Activated T-cell treated with anti-CD3 and anti-CD28 coated beads, Interleukin-2, amount 50 U/mL, for 72 hours (primary cell): ENCODE measurements around the gene DVL2. TPM values are rescaled to one million over a fixed set of nuclear protein-coding genes. Genes with fewer than 3 reads are reported as not detected.

ENCODE experiments used
- ATAC-seq, 2 donors: fragments of 150-1000 bp; cut with Tn5 transposase; replicated peaks in 1 of 2; 2 replicates each; pipeline ENCODE4 v1.10.0; 2021; ENCODE audit warnings: moderate library complexity in 2 of 2, mild to moderate bottlenecking in 1 of 2
- DNase-seq, 2 donors: peaks; one replicate each; pipeline ENCODE4 v3.0.0; 2021 to 2022; ENCODE audit warnings: mixed read lengths in 1 of 2
- H3K27ac Mint-ChIP-seq: one replicate; pipeline ENCODE4 v1.8.0; 2022; ENCODE audit warnings: mild to moderate bottlenecking, moderate library complexity, mixed read lengths
- H3K27me3 Mint-ChIP-seq: one replicate; pipeline ENCODE4 v1.8.0; 2022; ENCODE audit warnings: low read depth, mixed read lengths
- H3K36me3 Mint-ChIP-seq, 2 donors: one replicate each; pipeline ENCODE4 v1.8.0; 2022; ENCODE audit warnings: mixed read lengths in 2 of 2, mild to moderate bottlenecking in 1 of 2; ENCODE audit not compliant: insufficient read depth in 2 of 2
- H3K4me1 Mint-ChIP-seq: one replicate; pipeline ENCODE4 v1.8.0; 2022; ENCODE audit warnings: low read depth, mixed read lengths
- H3K4me3 Mint-ChIP-seq, 2 donors: one replicate each; pipeline ENCODE4 v1.8.0; 2022; ENCODE audit warnings: mild to moderate bottlenecking in 2 of 2, mixed read lengths in 2 of 2, moderate library complexity in 2 of 2
- H3K9me3 Mint-ChIP-seq, 2 donors: one replicate each; pipeline ENCODE4 v1.8.0; 2022; ENCODE audit warnings: mixed read lengths in 2 of 2
- total RNA-seq, 2 donors: library from RNA; stranded (reverse); gene quantifications; one replicate each; pipeline ENCODE4 v1.2.3, GENCODE V29; 2022

The DVL2 gene
- total RNA-seq, 2 donors from 2014 or later, result 49.5 to 54.8 TPM

DNA sequence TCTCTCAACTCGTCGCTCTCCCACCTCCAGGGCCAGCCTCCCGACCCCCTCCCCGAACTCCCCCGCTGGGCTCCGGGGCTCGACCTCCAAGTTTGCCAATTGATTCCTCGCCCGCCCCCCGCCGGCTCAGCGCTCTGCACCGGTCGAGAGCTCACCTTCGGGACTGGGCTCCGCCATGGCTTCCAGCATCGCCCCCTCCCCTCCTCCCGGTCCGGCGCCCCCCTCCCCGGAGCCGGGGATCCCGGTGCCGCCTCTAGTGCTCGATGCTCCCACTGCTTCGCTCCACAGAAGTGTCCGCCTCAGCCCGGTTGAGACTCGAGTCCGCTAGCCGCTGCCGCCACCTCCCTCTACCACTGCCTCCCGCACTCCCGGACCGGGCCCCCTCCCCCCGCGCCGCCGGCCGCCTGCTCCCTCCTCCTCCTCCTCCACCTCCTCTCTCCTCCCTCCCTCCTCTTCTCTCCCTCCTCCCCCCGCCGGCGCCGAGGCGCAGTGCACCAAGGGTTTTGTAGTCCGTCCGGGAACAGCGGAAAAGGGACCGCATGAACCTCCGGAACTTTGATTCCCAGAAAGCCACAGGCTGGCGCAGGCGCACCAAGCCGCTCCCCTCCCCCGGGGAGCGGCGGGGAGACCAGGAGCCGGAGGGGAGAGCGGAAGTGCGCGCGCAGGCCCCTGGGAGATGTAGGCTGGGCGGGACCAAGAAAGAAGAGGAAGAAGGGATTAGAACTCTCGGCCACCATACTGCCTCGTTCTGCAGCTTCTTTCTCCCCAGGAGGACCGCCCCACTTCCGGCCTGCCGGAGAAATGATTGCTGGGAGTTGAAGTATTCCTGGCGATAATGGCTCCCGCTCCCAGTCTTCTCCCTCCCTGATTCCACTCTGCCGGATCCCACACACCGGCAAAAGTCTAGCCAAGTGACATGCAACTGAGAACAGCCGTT is 5.0 kb upstream of the DVL2 start, which contains the start of gene PHF23:
TSS of gene PHF23 (minus strand) at position 367 of the 937 bp plus-strand sequence. CDS start at position 189, 178 bp downstream.
- peaks cover 13 to 16% of the 10 kb centered on the region in 2 donors for H3K36me3 Mint-ChIP-seq
- peaks cover 66% of the 10 kb centered on the region for H3K4me1 Mint-ChIP-seq
- peak within 1 kb of the TSS; percentile 94 for H3K27ac Mint-ChIP-seq
- DNase-seq (peak; percentile 96 to 98), ATAC-seq (peak; percentile 71 to 72)
- H3K4me3 Mint-ChIP-seq, result peak within 1 kb of the TSS; percentile 93 to 100
- no peaks in the 10 kb centered on the region for H3K9me3 Mint-ChIP-seq
- H3K27me3 Mint-ChIP-seq, result no peaks in the 10 kb centered on the region

DNA sequence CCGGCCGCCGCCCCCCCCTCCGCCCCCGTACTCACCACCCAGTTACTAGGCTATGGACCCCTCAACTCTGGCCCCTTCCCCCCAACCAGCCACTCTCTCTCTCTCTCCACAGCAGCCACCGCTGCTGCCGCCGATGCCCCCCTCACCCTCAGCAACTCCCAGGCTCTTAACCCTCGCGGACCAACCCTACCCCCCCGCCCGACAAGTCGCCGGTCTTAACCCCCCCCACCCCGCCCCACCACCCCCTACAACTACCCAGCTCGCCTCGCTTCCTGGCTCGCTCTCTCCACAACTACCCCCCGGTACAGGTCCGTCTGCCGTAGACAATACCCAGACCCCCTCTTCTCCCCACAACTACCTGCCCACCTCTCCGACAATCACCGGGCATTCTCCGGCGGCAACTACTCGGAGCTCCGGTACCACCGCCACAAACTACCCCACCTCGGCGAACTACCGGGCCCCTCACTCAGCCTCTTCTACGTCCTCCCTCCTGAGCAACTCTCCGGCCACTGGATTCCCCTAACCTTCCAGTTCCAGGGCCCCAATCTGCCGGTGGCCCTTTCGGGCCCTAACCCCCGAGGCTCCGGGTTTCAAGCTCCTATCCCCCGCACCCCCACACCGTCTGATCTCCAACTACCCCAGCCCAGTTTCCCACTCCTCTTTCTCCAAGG is 4.2 kb upstream of the DVL2 start:
- no peak for ATAC-seq
- Mint-ChIP-seq H3K27ac (peak overlapping the region; percentile 94), H3K9me3 (no peaks in the 10 kb centered on the region), H3K27me3 (no peaks in the 10 kb centered on the region), H3K4me3 (peak overlapping the region; percentile 93 to 100), H3K4me1 (peaks cover 64% of the 10 kb centered on the region), H3K36me3 (peaks cover 13 to 17% of the 10 kb centered on the region in 2 donors)
- peak in 1 of 2 donors; percentile 38 for DNase-seq

DNA sequence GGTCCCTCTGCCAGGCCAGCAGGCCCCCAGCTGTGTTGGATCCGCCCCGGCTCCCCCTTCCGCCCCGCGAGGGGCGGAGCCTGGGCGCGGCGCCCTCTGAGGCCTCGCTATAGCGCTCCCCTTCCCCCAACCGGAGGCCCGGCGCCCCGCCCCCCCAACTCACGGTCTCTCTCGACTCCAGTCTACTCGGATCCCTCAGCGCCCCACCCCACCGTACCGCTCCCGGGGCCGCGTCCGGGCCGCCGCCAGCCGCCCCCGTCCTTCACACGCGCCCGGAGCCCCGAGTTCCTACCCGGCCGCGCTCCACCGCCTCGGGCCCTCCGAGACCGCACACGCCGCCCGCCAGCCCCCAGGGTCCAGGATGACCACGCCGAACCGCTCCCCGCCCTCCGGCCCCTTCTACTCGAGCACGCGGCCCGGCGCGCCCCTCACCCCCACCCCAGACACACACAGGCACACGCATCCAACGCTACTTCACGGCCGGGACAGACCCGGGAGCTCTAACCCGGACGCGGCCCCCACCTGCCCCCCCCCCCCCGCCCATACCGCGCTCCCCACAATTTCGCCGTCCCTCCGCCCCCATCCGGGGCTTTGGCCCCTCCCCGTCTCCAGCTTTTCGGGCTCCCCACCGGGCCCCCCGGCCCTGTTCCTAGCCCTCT is 3.6 kb upstream of the DVL2 start:
- Mint-ChIP-seq H3K4me1 (peaks cover 67% of the 10 kb centered on the region), H3K27ac (peak overlapping the region; percentile 55), H3K9me3 (no peaks in the 10 kb centered on the region), H3K4me3 (peak overlapping the region; percentile 93 to 100), H3K27me3 (no peaks in the 10 kb centered on the region), H3K36me3 (peaks cover 13 to 17% of the 10 kb centered on the region in 2 donors)
- DNase-seq (peak; percentile 88 to 89), ATAC-seq (peak; percentile 42 to 49)

DNA sequence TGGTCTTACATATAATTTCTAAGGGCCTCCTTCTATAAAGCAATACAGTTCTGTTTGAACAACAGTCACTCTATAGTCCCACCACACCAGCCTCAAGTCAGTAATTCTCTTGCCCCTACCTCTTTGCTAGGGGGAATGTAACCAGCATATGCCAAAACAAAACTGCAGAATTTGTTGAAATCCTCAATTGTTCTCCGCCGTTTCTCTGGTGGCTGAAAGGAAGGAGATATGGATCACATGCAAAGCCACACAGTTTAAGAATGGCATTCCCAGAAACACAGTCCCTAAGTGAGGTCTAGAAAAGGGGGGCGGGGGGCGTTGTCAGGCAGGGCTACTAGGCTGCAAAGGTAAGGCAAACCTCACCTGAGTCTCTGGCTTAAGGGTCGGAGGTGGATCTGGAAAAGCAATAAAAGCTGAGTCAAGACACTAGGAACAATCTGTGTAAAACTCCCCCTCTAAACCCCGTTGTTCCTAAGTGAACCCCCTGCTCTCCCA is 3.0 kb upstream of the DVL2 start:
- Mint-ChIP-seq H3K4me3 (peak overlapping the region; percentile 93 to 100), H3K9me3 (no peaks in the 10 kb centered on the region), H3K27me3 (no peaks in the 10 kb centered on the region), H3K27ac (peak overlapping the region; percentile 83), H3K36me3 (peaks cover 13 to 17% of the 10 kb centered on the region in 2 donors), H3K4me1 (peaks cover 71% of the 10 kb centered on the region)
- no peak for DNase-seq
- no peak for ATAC-seq

DNA sequence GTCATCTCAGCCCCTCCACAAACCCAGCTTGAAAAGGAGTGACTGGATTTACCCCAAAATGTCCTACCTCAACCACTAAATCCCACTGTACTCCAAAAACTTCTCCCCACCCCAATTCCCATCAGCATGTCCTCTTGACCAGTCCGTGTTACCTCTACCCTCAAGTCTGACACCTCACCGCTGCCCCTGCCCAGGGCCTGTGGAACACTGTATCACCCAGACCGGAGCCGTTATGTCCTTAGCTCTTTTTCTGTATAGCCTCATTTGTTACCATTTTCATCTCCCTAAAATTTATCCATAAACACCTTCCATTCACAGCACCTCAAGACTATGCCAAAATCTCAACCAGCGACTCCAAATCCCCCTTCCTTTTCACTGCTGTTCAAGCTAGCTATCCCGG is 2.5 kb upstream of the DVL2 start:
- Mint-ChIP-seq H3K36me3 (peaks cover 11 to 13% of the 10 kb centered on the region in 2 donors), H3K4me3 (peak overlapping the region; percentile 93 to 100), H3K9me3 (no peaks in the 10 kb centered on the region), H3K4me1 (peaks cover 72% of the 10 kb centered on the region), H3K27ac (peak overlapping the region; percentile 83), H3K27me3 (no peaks in the 10 kb centered on the region)
- no peak for ATAC-seq
- DNase-seq, result no peak

DNA sequence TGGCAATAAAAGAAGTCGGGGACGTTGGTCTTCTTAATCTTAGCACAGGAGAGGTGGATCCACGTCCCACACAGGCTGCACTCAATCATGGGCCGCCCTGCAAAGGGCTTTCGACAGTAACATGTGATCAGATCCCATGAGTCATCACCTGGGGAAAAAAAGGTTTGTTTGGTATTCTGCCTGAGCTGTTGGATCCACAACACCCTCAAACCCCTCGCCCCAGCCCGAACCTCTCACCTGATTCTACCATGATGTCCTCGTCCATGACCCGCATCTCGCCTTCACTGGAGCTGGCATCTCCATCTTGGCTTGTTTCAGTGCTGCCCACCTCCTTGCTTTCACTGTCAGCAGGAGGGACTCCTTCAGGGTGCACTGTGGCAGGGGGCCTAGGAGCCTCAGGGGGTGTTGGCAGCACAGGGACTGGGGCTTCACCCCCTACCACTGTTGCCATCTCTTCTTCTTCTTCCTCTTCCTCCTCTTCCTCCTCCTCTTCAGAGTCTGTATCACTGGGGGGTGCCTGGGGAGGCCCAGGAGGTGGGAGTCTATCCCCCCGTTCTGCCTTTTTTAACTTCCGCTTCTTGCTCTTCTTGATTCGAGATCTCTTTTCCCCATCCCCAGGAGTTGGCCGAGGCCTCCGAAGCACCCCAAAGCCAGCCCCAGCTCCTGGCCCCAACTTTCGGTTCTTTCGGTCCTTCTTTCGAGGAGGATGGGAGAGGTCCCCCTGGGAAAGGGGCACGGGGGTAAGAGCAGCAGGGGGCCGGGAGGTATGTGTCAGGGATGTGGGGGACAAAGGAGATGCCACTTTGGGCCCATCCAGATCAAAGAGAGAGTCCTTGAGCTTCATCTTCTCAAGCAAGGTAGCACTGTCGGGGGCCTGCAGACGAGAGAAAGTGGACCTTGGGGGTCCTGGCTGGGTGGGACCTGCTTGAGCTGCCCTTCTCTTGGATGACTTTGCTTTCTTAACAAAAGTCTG is 1.7 kb upstream of the DVL2 start:
- Mint-ChIP-seq H3K27ac (peak overlapping the region; percentile 11), H3K27me3 (no peaks in the 10 kb centered on the region), H3K36me3 (peaks cover 8 to 12% of the 10 kb centered on the region in 2 donors)

DNA sequence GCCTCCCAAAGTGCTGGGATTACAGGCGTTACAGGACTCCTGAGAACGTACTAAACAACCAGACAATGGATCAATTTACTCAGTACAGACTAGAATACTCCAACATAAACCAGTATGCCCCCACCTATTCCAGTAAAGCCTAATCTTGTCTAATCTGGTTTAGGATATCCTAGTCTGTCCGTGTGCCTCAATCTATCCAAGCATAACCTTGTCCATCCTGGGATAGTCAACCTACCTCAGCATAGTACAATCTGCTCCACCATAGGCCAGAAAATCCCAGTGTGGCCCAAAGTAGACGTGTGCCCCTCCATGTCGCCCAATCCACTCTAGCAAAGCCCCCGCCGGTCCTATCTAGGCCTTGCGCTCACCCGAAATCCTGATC is 625 bp downstream of the DVL2 start:
- Mint-ChIP-seq H3K9me3 (no peaks in the 10 kb centered on the region), H3K27ac (peak overlapping the region; percentile 79), H3K4me1 (peaks cover 65% of the 10 kb centered on the region), H3K27me3 (no peaks in the 10 kb centered on the region), H3K36me3 (peaks cover 8 to 15% of the 10 kb centered on the region in 2 donors), H3K4me3 (peak overlapping the region; percentile 85 to 89)
- ATAC-seq, result peak; percentile 1 to 3
- DNase-seq, result no peak

More for the DNA sequence above, 1.7 kb upstream of the DVL2 start:
- Mint-ChIP-seq H3K4me3 (peak overlapping the region; percentile 85 to 89), H3K4me1 (peaks cover 72% of the 10 kb centered on the region), H3K9me3 (no peaks in the 10 kb centered on the region)
- no peak for DNase-seq
- ATAC-seq, result no peak

DNA sequence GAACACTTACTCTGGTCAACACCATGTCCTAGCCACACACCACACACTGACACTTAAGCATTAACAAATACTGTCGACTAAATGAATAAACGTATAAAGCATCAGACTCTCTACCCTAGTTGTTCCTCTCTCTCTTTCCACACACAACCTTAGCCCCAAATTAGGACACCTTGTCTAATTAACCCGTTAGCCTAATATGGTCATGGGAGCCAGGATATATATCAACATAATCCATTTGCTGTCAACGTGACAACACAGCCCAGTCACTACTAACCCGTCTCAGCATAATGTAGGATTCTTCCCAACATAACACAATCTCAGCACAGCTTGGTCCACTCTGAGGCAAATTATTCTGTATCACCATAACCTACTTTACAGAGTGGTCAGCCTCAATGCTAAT is 2.2 kb downstream of the DVL2 start:
- ATAC-seq, result no peak
- Mint-ChIP-seq H3K4me3 (peak overlapping the region; percentile 36 to 89), H3K9me3 (no peaks in the 10 kb centered on the region), H3K27ac (no peak overlapping the region), H3K27me3 (no peaks in the 10 kb centered on the region), H3K36me3 (peaks cover 8 to 14% of the 10 kb centered on the region in 2 donors), H3K4me1 (peaks cover 66% of the 10 kb centered on the region)
- DNase-seq, result no peak

DNA sequence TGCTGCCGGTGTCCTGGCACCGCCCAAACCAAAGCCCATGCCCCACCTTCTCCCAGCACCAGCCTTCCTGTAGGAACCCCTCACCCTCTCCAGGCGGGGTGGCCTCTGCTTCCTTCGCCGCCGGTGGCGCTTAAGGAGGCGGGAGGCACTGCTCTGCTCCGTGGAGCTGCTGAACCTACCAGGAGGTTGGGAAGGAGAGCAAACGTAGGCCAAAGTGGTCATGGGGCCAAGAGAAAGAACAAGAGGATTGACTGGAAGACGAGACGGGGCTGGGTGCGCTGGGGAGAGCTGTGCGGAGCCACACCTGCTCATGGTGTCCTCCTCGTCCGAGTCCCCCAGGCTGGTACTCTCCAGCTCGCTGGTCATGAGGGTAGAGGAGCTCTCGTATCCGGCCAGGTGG is 4.8 kb downstream of the DVL2 start:
- no peak for ATAC-seq
- Mint-ChIP-seq H3K27me3 (no peaks in the 10 kb centered on the region), H3K4me3 (no peak overlapping the region), H3K9me3 (no peaks in the 10 kb centered on the region), H3K27ac (no peak overlapping the region), H3K4me1 (peaks cover 40% of the 10 kb centered on the region), H3K36me3 (peaks cover 6 to 8% of the 10 kb centered on the region in 2 donors)
- no peak for DNase-seq

DNA sequence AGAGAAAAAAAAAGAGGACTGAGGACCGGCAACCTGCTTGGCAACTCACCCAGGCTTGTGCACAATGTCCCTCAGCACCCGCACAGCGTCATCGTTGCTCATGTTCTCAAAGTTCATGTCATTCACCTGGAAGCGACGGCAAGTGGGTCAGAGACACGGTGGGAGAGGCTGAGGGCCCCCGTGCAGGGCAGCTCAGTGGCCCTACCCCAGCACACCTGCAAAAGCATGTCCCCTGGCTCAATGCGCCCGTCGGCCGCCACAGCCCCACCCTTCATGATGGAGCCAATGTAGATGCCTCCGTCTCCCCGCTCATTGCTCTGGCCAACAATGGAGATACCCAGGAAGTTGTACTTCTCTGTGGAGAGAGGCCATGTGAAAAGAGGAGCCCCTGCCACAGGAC is 5.4 kb downstream of the DVL2 start:
- Mint-ChIP-seq H3K27ac (no peak overlapping the region), H3K4me3 (no peak overlapping the region), H3K36me3 (peaks cover 5 to 7% of the 10 kb centered on the region in 2 donors), H3K9me3 (no peaks in the 10 kb centered on the region), H3K4me1 (peaks cover 39% of the 10 kb centered on the region), H3K27me3 (no peaks in the 10 kb centered on the region)
- DNase-seq (no peak), ATAC-seq (no peak)

DNA sequence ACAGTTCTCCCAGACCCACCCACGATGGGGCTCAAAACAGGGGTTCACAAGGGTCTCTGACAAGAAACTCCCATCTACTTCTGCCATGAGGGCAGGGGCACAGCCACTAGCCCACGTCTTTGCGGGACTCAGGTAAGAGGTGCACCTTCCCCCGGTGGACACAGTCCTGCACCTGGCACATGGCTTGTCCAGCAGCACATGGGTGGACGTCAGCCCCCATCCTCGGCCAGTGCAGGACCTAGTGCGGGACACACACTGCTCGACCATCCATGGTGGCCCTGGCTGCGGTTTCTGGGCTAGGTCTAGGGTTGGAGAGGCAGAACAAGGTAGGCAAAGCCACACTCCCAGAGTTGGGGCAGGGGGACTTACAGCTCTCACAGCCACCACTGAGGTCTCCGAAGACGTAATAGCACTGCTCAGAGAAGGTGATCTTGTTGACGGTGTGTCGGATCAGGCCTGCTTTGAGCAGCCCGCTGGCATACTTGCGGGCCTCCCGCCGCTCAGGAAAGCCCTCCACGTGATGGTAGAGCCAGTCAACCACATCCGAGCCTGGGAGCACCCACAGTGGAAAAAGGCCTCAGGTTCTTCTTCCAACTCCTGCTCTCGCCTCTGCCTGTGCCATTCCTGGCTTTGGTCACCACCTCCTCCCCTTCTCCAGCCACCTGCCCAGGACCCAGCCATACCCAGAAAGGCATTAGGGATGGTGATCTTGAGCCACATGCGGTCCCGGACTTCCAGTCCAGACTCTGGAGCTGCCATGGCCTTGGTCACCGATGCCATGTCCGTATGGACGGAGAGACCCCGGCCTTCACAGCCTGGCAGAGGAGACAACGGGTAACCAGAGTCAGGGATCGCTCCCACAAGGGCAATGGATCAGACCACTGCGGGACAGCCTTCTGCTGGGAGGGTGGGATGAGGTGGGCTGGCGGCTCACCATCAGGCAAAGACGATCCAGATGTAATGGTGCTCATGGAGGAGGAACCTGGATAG is 7.3 kb downstream of the DVL2 start:
- no peak for DNase-seq
- no peak overlapping the region for H3K27ac Mint-ChIP-seq
- H3K36me3 Mint-ChIP-seq, result peaks cover 5 to 6% of the 10 kb centered on the region in 2 donors
- no peak for ATAC-seq
- H3K27me3 Mint-ChIP-seq, result no peaks in the 10 kb centered on the region
- H3K4me1 Mint-ChIP-seq, result peaks cover 29% of the 10 kb centered on the region
- no peaks in the 10 kb centered on the region for H3K9me3 Mint-ChIP-seq
- H3K4me3 Mint-ChIP-seq, result no peak overlapping the region
